Thoracic aorta (tissue), 2 donors: Measurements from ENCODE around the gene TTC39C. TPM values are rescaled to one million over a fixed set of nuclear protein-coding genes. Genes with fewer than 3 reads are reported as not detected.

ENCODE experiments used
- ATAC-seq: fragments of 150-250 bp; one replicate; pipeline ENCODE4 v1.8.0; 2017; ENCODE audit warnings: low read depth; ENCODE audit not compliant: insufficient number of reproducible peaks, low FRiP score
- DNase-seq: peaks from one replicate; pipeline ENCODE4 v3.0.0-alpha.2; 2020; ENCODE audit warnings: low spot score
- H3K27ac ChIP-seq, 2 donors: fragments of 200-600 bp; sonication (generic); 1 replicate in 1 of 2; 2 replicates in 1 of 2; pipeline ENCODE4 v1.5.1; 2016; ENCODE audit warnings: mild to moderate bottlenecking in 2 of 2, moderate library complexity in 2 of 2
- H3K27me3 ChIP-seq: fragments of 200-600 bp; sonication (generic); replicated peaks from 2 replicates; pipeline ENCODE4 v1.6.0; 2016; ENCODE audit warnings: mild to moderate bottlenecking; ENCODE audit not compliant: insufficient read depth
- H3K36me3 ChIP-seq: fragments of 200-600 bp; sonication (generic); one replicate; pipeline ENCODE4 v1.5.1; 2016
- H3K4me1 ChIP-seq, 2 donors: fragments of 200-600 bp; sonication (generic); 1 replicate in 1 of 2; 2 replicates in 1 of 2; pipeline versions ENCODE4 v1.5.1 to v1.6.0; 2016; ENCODE audit warnings: low read depth in 2 of 2, mild to moderate bottlenecking in 1 of 2; ENCODE audit not compliant: control insufficient read depth in 1 of 2
- H3K4me3 ChIP-seq: fragments of 200-600 bp; sonication (generic); 2 replicates; pipeline ENCODE4 v1.5.1; 2016; ENCODE audit warnings: mild to moderate bottlenecking
- H3K9me3 ChIP-seq: fragments of 200-600 bp; sonication (generic); 2 replicates; pipeline ENCODE4 v1.5.1; 2016
- total RNA-seq, 2 donors: library from RNA; depleted of rRNA; stranded (reverse); fragments of >200 nt; gene quantifications; one replicate each; pipeline versions ENCODE4 v1.1.0 to v1.2.3, GENCODE V29; 2016
- TF ChIP-seq, protein P1 (sequence below): fragments of 200-600 bp; sonication (generic); IDR thresholded peaks from one replicate; pipeline ENCODE4 v1.5.1; 2019; ENCODE audit warnings: antibody characterized with exemption

TTC39C gene
- total RNA-seq, 2 donors from 2014 or later, result 13.5 to 23.4 TPM

DNA sequence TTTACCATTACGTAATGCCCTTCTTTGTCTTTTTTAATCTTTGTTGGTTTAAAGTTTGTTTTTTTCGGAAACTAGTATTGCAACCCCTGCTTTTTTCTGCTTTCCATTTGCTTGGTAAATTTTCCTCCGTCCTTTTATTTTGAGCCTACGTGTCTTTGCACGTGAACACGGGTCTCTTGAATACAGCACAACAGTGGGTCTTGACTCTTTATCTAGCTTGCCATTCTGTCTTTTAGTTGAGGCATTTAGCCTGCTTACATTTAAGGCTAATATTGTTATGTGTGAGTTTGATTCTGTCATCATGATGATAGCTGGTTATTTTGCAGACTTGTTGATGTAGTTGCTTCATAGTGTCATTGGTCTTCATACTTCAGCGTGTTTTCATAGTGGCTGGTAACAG is 37.5 kb upstream of the TTC39C start:
- TF ChIP-seq, protein P1, sequence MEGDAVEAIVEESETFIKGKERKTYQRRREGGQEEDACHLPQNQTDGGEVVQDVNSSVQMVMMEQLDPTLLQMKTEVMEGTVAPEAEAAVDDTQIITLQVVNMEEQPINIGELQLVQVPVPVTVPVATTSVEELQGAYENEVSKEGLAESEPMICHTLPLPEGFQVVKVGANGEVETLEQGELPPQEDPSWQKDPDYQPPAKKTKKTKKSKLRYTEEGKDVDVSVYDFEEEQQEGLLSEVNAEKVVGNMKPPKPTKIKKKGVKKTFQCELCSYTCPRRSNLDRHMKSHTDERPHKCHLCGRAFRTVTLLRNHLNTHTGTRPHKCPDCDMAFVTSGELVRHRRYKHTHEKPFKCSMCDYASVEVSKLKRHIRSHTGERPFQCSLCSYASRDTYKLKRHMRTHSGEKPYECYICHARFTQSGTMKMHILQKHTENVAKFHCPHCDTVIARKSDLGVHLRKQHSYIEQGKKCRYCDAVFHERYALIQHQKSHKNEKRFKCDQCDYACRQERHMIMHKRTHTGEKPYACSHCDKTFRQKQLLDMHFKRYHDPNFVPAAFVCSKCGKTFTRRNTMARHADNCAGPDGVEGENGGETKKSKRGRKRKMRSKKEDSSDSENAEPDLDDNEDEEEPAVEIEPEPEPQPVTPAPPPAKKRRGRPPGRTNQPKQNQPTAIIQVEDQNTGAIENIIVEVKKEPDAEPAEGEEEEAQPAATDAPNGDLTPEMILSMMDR, result no peak
- H3K27me3 ChIP-seq, result no peaks in the 10 kb centered on the region
- no peaks in the 10 kb centered on the region for H3K9me3 ChIP-seq
- H3K27ac ChIP-seq, result no peak overlapping the region
- no peaks in the 10 kb centered on the region for H3K36me3 ChIP-seq
- no peak for ATAC-seq
- no peak overlapping the region for H3K4me3 ChIP-seq
- H3K4me1 ChIP-seq, result peaks cover 5 to 10% of the 10 kb centered on the region in 2 donors
- no peak for DNase-seq

DNA sequence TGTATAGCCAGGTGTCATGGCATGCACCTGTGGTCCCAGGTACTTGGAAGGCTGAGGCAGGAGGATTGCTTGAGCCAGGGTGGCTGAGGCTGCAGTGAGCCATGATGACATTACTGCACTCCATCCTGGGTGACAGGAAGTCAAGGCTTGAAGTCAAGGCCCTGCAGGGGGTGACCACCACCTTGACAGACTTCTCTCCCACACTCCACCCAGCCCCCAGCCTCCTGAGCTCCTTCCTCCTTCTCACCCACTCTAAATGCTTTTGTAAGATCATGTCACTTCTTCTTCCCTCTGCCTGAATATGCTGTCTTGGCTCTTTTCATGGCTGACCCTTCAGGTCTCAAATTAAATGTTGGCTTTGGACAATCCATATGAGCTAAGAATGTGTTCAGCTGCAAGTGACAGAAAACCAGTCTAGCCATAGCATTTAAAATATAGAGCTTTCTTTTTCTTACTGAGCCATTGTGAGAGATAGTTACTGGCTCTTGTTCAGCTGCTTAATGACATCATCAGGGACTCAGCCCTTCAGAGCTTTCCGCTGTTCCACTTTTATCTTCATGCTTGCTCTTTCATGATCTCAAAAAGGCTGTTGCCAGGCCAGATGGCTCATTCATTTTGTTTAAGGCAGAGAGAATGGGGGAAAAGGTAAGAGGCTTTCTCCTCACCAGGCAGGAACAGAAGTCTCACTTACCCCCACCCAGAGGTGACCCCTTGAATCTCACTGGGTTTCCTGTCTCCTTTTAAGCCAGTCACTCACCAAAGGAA is 36.7 kb upstream of the TTC39C start:
- Histone ChIP-seq H3K4me1 (peaks cover 5 to 12% of the 10 kb centered on the region in 2 donors), H3K36me3 (no peaks in the 10 kb centered on the region), H3K27me3 (no peaks in the 10 kb centered on the region), H3K9me3 (no peaks in the 10 kb centered on the region), H3K27ac (no peak overlapping the region), H3K4me3 (no peak overlapping the region)
- TF ChIP-seq, protein P1, result no peak
- ATAC-seq (no peak), DNase-seq (no peak)

DNA sequence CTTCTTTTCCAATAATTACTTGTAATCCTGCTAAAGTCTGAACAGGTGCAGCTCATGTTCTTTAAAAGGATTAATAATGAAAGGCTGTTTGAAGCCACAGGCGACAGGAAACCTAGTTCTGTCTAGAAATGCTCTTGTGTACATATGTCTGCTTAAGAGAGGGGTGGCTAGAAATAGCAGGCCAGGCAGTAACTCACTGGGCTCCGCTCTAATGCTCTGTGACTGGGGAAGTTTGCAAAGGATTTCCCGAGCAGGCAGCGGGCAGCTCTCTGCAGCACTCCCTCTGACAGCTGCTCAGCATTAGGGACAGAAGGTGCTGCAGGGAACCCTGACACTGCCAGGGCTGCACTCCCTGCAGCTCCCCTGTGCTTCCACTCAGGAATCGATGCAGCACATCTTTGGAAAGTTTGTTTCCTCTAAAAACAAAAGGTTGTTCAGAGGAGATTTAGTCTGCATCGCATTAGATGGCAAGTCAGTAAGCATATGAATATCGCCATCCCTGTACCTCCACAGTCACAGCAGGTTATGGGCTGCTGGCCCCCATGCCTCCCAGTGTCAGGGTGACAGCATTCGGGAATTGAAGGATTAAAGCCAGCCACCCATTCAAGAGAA is 33.1 kb upstream of the TTC39C start:
- Histone ChIP-seq H3K4me1 (peaks cover 5 to 12% of the 10 kb centered on the region in 2 donors), H3K9me3 (no peaks in the 10 kb centered on the region), H3K4me3 (peak overlapping the region; percentile 17), H3K36me3 (no peaks in the 10 kb centered on the region), H3K27ac (no peak overlapping the region), H3K27me3 (no peaks in the 10 kb centered on the region)
- TF ChIP-seq, protein P1, result no peak
- DNase-seq, result no peak
- no peak for ATAC-seq

DNA sequence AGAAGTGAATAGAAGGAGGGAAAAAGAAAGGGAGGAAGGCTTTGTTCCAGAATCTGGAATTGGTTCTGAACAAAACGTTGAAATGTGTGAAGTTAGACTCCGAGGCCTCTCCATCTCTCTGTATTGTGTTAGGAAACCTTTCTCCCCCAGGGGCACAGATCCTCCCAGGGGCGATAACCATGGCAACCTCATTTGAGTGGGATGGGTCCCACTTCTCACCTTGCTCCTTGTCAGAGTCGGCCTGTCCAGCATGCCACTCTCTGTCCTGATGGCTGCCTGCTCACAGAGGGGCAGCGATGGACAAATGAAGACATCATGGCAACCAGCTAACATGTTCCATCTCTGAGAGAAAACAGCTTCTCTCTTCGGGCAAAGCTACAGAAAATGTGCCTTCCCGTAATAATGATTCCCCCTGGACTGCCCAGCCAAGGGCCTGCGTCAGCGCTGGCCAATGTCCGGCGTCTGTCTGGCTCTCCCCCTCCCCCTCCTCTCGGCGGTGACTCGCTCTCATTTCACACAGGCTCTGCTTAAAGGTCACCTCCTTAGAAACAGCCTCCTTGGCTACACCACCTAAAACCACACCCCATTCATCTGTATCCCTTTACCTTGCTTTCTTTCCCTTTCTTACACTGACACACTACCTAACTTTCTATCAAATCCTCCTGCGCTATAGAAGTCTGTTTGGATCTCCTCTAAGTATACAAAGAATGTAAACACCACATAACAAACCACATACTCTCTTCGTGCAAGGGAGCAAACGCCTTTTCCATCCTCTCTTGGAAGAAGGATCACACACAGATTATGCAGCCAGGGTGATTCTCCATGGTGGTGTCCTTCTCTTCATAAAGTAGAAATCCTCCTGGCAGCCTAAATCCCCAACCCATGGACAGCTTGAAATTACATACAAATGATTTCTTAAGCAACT is 32.1 kb upstream of the TTC39C start:
- H3K27ac ChIP-seq, result no peak overlapping the region
- ATAC-seq (peak; percentile 72), DNase-seq (peak; percentile 71)
- TF ChIP-seq, protein P1, result no peak
- peaks cover 5 to 12% of the 10 kb centered on the region in 2 donors for H3K4me1 ChIP-seq
- no peaks in the 10 kb centered on the region for H3K27me3 ChIP-seq
- H3K36me3 ChIP-seq, result no peaks in the 10 kb centered on the region
- no peaks in the 10 kb centered on the region for H3K9me3 ChIP-seq
- peak overlapping the region; percentile 28 for H3K4me3 ChIP-seq

DNA sequence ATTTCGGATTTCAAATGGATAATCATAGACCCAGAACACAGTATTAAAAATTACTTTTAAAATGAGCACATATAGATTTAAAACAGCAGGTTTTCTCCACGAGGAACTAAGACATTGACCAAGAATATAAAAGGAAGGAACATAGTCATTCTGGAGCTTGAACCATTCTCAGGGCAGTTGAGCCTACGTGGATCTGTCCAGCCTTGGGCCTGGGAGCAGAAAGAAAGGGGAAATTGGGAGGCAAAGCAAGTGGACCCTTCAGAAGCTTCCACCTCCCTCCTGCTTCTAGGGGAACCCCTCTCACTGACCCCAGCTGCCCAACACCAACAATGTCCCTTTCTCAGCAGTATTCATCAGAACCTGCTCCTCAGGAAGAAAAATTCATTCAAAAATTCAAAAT is 31.4 kb upstream of the TTC39C start:
- no peak for DNase-seq
- no peak overlapping the region for H3K27ac ChIP-seq
- no peaks in the 10 kb centered on the region for H3K9me3 ChIP-seq
- H3K4me3 ChIP-seq, result no peak overlapping the region
- TF ChIP-seq, protein P1, result no peak
- no peaks in the 10 kb centered on the region for H3K27me3 ChIP-seq
- ATAC-seq, result no peak
- H3K4me1 ChIP-seq, result peaks cover 5 to 12% of the 10 kb centered on the region in 2 donors
- no peaks in the 10 kb centered on the region for H3K36me3 ChIP-seq
